WI38 (cell line): ENCODE data around the gene DHDH.
A peak's percentile ranks its signal among the peaks of the same experiment; 100 is the strongest.

Source experiments
- H3K4me3 ChIP-seq: 2 replicates; pipeline ENCODE4 v1.5.1; 2011; ENCODE audit warnings: low read depth, mild to moderate bottlenecking, control low read depth, low read length
- TF ChIP-seq, protein P1 (sequence below): IDR thresholded peaks from 2 replicates; pipeline ENCODE4 v1.5.1; 2012; ENCODE audit warnings: low read depth, mild to moderate bottlenecking, control low read depth, low read length

Gene DHDH

DNA sequence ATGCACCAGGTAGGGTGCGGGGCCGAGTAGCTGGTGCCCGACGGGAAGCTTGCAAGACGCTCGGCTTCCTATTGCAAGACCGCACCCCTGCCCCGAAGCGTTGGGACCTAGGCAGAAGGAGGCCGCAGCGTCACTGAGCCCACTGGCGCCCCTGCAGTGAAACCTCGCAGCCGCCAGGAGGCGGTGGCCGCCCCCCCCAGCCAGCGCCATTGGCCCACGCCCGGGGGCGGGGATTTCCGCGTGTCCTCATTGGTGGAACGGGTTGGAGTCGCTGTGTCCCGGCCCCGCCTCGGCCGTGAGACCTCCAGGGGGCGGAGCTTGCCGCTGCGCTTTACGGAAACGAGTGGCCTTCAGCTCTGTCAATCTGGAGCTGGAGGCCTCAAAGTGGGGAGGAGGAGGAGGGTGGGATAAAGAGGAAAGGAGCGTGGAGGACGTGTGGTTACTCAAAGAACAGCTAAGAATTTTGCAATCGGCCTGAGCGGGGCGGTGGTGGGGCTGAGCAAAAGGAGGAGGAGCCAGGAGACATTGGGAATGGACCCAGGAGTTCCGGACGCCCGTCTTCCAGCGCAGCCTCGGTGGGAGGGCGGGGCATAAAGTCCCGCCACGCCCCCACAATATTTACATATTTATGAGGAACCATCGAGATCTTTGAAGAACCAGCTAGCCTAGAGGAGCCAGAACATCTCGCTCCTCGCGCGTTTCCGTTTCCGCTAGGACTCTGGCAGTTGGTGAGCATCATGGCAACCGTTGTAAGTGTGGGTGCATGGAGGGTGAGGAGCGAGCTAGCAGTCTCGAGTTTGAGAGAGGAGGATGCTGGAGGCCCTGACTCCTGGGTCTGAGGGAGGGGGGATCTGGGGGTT lies 59.9 kb downstream of the DHDH start, which contains the start of the genes GYS1 and RUVBL2:
GYS1 (minus strand) TSS at position 135 of the 860 bp plus-strand sequence. CDS start 197 bp downstream, outside the sequence.
RUVBL2 (plus strand) TSS at position 713 of the 860 bp plus-strand sequence; CDS start at position 738, 25 bp downstream.
- H3K4me3 ChIP-seq = peak within 1 kb of the TSS; percentile 97
- TF ChIP-seq, protein P1, sequence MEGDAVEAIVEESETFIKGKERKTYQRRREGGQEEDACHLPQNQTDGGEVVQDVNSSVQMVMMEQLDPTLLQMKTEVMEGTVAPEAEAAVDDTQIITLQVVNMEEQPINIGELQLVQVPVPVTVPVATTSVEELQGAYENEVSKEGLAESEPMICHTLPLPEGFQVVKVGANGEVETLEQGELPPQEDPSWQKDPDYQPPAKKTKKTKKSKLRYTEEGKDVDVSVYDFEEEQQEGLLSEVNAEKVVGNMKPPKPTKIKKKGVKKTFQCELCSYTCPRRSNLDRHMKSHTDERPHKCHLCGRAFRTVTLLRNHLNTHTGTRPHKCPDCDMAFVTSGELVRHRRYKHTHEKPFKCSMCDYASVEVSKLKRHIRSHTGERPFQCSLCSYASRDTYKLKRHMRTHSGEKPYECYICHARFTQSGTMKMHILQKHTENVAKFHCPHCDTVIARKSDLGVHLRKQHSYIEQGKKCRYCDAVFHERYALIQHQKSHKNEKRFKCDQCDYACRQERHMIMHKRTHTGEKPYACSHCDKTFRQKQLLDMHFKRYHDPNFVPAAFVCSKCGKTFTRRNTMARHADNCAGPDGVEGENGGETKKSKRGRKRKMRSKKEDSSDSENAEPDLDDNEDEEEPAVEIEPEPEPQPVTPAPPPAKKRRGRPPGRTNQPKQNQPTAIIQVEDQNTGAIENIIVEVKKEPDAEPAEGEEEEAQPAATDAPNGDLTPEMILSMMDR = peak; percentile 67

DNA sequence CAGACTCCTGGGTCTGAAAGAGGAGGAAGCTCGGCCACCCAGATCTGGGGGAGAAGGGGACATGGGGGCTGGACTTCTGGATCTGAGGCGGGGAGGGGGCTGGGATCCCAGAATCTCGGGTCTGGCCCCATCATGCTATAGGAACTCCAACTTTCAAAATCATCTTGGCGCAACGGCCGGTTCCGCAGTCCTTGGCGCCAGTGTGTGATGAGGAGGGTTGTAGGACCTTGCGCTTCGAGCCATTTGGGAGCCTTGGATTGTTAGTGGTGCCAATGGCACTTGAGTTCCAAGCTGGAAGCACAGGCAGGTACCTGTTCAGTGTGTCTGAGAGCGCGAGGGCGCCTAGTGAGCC lies 60.5 kb downstream of the DHDH start:
- TF ChIP-seq, protein P1 = no peak
- peak overlapping the region; percentile 97 for H3K4me3 ChIP-seq
